Neuronal stem cell (in vitro differentiated cells): ENCODE data around the gene PTPRD.

Source experiments
- DNase-seq: peaks from one replicate; pipeline ENCODE4 v3.0.0-alpha.2; 2013; ENCODE audit warnings: low spot score
- H2AFZ ChIP-seq: one replicate; pipeline ENCODE4 v1.6.1; 2013; ENCODE audit warnings: mild to moderate bottlenecking, low read length, inconsistent platforms
- H2AK5ac ChIP-seq: 2 replicates; pipeline ENCODE4 v1.6.1; 2013; ENCODE audit warnings: low read depth, mild to moderate bottlenecking, inconsistent platforms, low read length, moderate library complexity, mixed read lengths
- H2BK120ac ChIP-seq: 2 replicates; pipeline ENCODE4 v1.6.1; 2013; ENCODE audit warnings: low read depth, mild to moderate bottlenecking, inconsistent platforms, low read length, moderate library complexity, mixed read lengths
- H2BK12ac ChIP-seq: one replicate; pipeline ENCODE4 v1.6.1; 2013; ENCODE audit warnings: low read length, inconsistent platforms
- H2BK15ac ChIP-seq: 2 replicates; pipeline ENCODE4 v1.6.1; 2013; ENCODE audit warnings: mild to moderate bottlenecking, low read length, inconsistent platforms, mixed read lengths
- H2BK5ac ChIP-seq: one replicate; pipeline ENCODE4 v1.6.1; 2013; ENCODE audit warnings: inconsistent platforms, mild to moderate bottlenecking, low read length, moderate library complexity
- H3K14ac ChIP-seq: one replicate; pipeline ENCODE4 v1.6.1; 2013; ENCODE audit warnings: low read length, inconsistent platforms
- H3K18ac ChIP-seq: 2 replicates; pipeline ENCODE4 v1.6.1; 2013; ENCODE audit warnings: low read length, inconsistent platforms
- H3K23ac ChIP-seq: 2 replicates; pipeline ENCODE4 v1.6.1; 2013; ENCODE audit warnings: low read depth, mild to moderate bottlenecking, mixed read lengths, low read length, inconsistent platforms; ENCODE audit not compliant: poor library complexity
- H3K27ac ChIP-seq: replicated peaks from 3 replicates; pipeline ENCODE4 v1.5.1; 2013; ENCODE audit warnings: low read length, inconsistent platforms
- H3K27me3 ChIP-seq, 3 experiments: 2 replicates each; pipeline ENCODE4 v1.6.1; 2013; ENCODE audit warnings: low read length in 3 of 3, mild to moderate bottlenecking in 2 of 3, inconsistent platforms in 1 of 3, low read depth in 1 of 3, mixed read lengths in 1 of 3, moderate library complexity in 1 of 3; ENCODE audit not compliant: control insufficient read depth in 3 of 3, insufficient read depth in 3 of 3
- H3K36me3 ChIP-seq, 2 donors: replicated peaks in 1 of 2; 2 replicates each; pipeline ENCODE4 v1.6.1; 2013; ENCODE audit warnings: low read length in 2 of 2; ENCODE audit not compliant: control insufficient read depth in 2 of 2, insufficient read depth in 2 of 2
- H3K4ac ChIP-seq: 2 replicates; pipeline ENCODE4 v1.6.1; 2013; ENCODE audit warnings: inconsistent platforms, mild to moderate bottlenecking, low read length, moderate library complexity
- H3K4me1 ChIP-seq, 2 donors: 1 replicate in 1 of 2; 2 replicates in 1 of 2; pipeline ENCODE4 v1.6.1; 2013; ENCODE audit warnings: low read length in 2 of 2, low read depth in 1 of 2; ENCODE audit not compliant: control insufficient read depth in 2 of 2, insufficient read depth in 1 of 2
- H3K4me2 ChIP-seq: one replicate; pipeline ENCODE4 v1.6.1; 2013; ENCODE audit warnings: mild to moderate bottlenecking, low read length, inconsistent platforms; ENCODE audit not compliant: insufficient read depth, poor library complexity, severe bottlenecking
- H3K4me3 ChIP-seq, 2 donors: 2 replicates each; pipeline ENCODE4 v1.5.1; 2013; ENCODE audit warnings: low read length in 2 of 2, mild to moderate bottlenecking in 2 of 2, inconsistent platforms in 1 of 2, moderate library complexity in 1 of 2
- H3K79me1 ChIP-seq: one replicate; pipeline ENCODE4 v1.6.1; 2013; ENCODE audit warnings: low read depth, mild to moderate bottlenecking, inconsistent platforms, low read length, moderate library complexity
- H3K9ac ChIP-seq: one replicate; pipeline ENCODE4 v1.6.1; 2013; ENCODE audit warnings: mild to moderate bottlenecking, low read depth, low read length, inconsistent platforms; ENCODE audit not compliant: poor library complexity
- H3K9me3 ChIP-seq, 2 donors: replicated peaks in 1 of 2; 2 replicates each; pipeline versions ENCODE3 to v1.6.1; 2013; ENCODE audit warnings: low read length in 2 of 2, mild to moderate bottlenecking in 2 of 2, inconsistent platforms in 1 of 2, low read depth in 1 of 2, mixed read lengths in 1 of 2, moderate library complexity in 1 of 2; ENCODE audit not compliant: control insufficient read depth in 2 of 2, insufficient read depth in 1 of 2
- H4K8ac ChIP-seq: one replicate; pipeline ENCODE4 v1.6.1; 2013; ENCODE audit warnings: low read depth, mild to moderate bottlenecking, inconsistent platforms, low read length, moderate library complexity
- H4K91ac ChIP-seq: one replicate; pipeline ENCODE4 v1.6.1; 2013; ENCODE audit warnings: low read length, low read depth, mild to moderate bottlenecking, inconsistent platforms; ENCODE audit not compliant: poor library complexity
- WGBS, 2 donors: extraction: QIAGEN DNeasy Blood & Tissue Kit; methylation state at CpG; one replicate each; pipeline ENCODE4 v1.1.7; 2013; ENCODE audit warnings: missing lambda C conversion rate in 2 of 2, mixed read lengths in 1 of 2; ENCODE audit not compliant: insufficient read length in 2 of 2, insufficient replicate concordance in 1 of 2; ENCODE audit errors: extremely low coverage in 2 of 2; 5-methylcytosine and 5-hydroxymethylcytosine counted together

Gene PTPRD

DNA sequence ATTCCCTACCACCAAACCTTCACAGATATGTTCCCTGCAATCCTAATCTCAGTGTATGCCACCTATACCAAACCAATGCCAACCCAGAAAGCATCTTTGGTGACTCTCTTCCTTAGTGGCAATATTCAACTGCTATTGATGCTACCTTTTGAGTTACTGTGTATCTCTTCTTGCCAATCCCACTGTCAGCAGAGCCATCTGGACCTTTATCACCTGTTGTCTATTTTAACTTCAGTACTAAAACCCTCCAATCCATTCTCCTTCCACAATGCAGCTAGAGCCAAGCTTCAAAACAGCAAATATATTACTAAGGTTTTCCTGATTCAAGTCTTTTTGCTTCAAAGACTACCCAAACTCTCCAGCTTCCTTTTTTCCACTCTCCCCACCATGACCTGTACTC lies 2036.1 kb downstream of the PTPRD start:
- DNase-seq, result no peak
- H3K79me1 ChIP-seq, result no peaks in the 10 kb centered on the region

DNA sequence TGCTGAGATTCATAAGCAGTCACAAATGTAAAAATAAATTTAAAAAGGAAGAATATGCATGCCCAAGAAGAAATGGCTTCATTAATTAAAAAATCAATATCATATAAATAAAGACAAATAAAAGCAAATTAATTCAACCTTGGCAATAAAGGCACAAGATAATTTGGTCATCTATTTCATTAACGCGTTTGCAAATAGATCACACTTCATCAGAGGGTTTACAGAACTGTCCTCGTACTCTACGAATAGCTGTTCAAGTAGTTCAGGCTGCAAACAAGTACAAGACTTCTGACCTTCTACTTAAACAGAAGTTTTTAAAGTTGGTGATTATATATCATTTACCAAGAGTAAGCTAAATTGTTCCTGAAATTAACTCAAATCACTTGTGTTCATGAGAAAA lies 2038.0 kb downstream of the PTPRD start:
- no peak overlapping the region for H3K27ac ChIP-seq
- H3K4ac ChIP-seq, result no peak overlapping the region
- H2AK5ac ChIP-seq, result no peak overlapping the region
- no peak overlapping the region for H3K18ac ChIP-seq
- H2AFZ ChIP-seq, result no peak overlapping the region
- H3K4me1 ChIP-seq, result no peaks in the 10 kb centered on the region
- no peak overlapping the region for H3K9ac ChIP-seq
- H3K14ac ChIP-seq, result no peak overlapping the region
- H4K8ac ChIP-seq, result no peak overlapping the region
- H3K79me1 ChIP-seq, result no peaks in the 10 kb centered on the region
- H3K23ac ChIP-seq, result no peak overlapping the region
- H3K27me3 ChIP-seq, result no peaks in the 10 kb centered on the region
- H4K91ac ChIP-seq, result no peak overlapping the region
- no peak overlapping the region for H2BK15ac ChIP-seq
- H3K4me2 ChIP-seq, result no peak overlapping the region
- H2BK120ac ChIP-seq, result no peak overlapping the region
- WGBS, 2 donors, result no CpG with 5 or more reads among the region's 4 CpGs
- H2BK5ac ChIP-seq, result no peak overlapping the region
- H3K36me3 ChIP-seq, result no peaks in the 10 kb centered on the region
- DNase-seq, result no peak
- no peak overlapping the region for H3K4me3 ChIP-seq
- H3K9me3 ChIP-seq, result no peaks in the 10 kb centered on the region
- H2BK12ac ChIP-seq, result no peak overlapping the region

More for the DNA sequence above, 2036.1 kb downstream of the PTPRD start:
- no peak overlapping the region for H3K4me2 ChIP-seq
- H3K23ac ChIP-seq, result no peak overlapping the region
- no peak overlapping the region for H4K91ac ChIP-seq
- H3K9me3 ChIP-seq, result no peaks in the 10 kb centered on the region
- H2BK12ac ChIP-seq, result no peak overlapping the region
- no peak overlapping the region for H2BK120ac ChIP-seq
- H2BK15ac ChIP-seq, result no peak overlapping the region
- no peak overlapping the region for H3K4me3 ChIP-seq
- H4K8ac ChIP-seq, result no peak overlapping the region
- no peak overlapping the region for H3K27ac ChIP-seq
- H3K4me1 ChIP-seq, result no peaks in the 10 kb centered on the region
- no peak overlapping the region for H3K18ac ChIP-seq
- no peak overlapping the region for H3K14ac ChIP-seq
- H3K27me3 ChIP-seq, result no peaks in the 10 kb centered on the region
- no peak overlapping the region for H2AK5ac ChIP-seq
- H3K36me3 ChIP-seq, result no peaks in the 10 kb centered on the region
- no peak overlapping the region for H2BK5ac ChIP-seq
- no peak overlapping the region for H3K9ac ChIP-seq
- no peak overlapping the region for H3K4ac ChIP-seq
- no peak overlapping the region for H2AFZ ChIP-seq

DNA sequence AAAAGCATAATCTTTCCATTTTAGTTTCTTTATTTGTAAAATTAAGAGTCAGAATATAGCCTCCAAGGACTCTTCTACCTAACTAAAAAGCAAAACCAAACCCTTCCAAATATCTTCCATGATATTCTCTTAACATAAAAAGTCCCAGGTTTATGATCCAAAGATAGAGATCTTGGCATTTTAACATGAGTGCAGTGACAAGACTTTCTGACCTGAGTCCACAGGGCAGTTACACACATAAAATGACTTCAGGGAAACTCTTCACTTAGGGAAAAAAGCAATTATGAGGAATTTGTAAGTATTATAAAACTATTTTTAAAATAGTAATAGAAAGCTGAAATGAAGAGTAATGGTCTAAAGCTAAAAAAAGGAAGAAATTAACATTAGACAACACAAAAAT lies 2040.6 kb downstream of the PTPRD start:
- Histone ChIP-seq H3K27ac (no peak overlapping the region), H3K4ac (no peak overlapping the region), H3K18ac (no peak overlapping the region), H2BK15ac (no peak overlapping the region), H3K27me3 (no peaks in the 10 kb centered on the region), H2BK12ac (no peak overlapping the region), H3K36me3 (no peaks in the 10 kb centered on the region), H2BK5ac (no peak overlapping the region), H3K79me1 (no peaks in the 10 kb centered on the region), H4K8ac (no peak overlapping the region), H2AFZ (no peak overlapping the region), H3K9ac (no peak overlapping the region), H2BK120ac (no peak overlapping the region), H3K23ac (no peak overlapping the region), H2AK5ac (no peak overlapping the region), H3K4me1 (no peaks in the 10 kb centered on the region), H3K4me3 (no peak overlapping the region), H3K4me2 (no peak overlapping the region), H4K91ac (no peak overlapping the region), H3K9me3 (no peaks in the 10 kb centered on the region), H3K14ac (no peak overlapping the region)
- DNase-seq, result no peak

DNA sequence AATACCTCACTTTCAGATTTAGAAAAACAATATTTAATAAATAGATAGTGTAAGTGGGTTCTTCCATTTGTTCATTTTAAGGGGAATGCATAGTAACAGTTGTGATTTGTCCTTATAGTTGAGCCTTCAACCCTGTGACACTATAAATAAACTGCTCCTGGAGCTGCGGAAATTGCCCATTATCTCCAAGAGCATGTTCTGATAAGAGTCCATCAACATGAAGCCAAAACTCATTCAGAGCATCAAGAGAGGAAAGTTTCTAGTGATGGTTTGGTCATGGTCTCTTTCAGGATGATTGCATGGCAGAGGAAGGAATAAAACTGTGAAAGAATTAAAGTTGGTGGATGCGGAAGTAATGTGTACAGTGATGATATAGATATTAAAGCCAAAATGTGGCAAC lies 2041.2 kb downstream of the PTPRD start:
- WGBS, 2 donors, result 100% methylated on average over 1 of the region's 2 CpGs; no CpG with 5 or more reads in 1 of the 2 donors
- Histone ChIP-seq H3K9ac (no peak overlapping the region), H3K4ac (no peak overlapping the region), H3K18ac (no peak overlapping the region), H3K4me1 (no peaks in the 10 kb centered on the region), H3K79me1 (no peaks in the 10 kb centered on the region), H2BK5ac (no peak overlapping the region), H3K36me3 (no peaks in the 10 kb centered on the region), H4K91ac (no peak overlapping the region), H3K23ac (no peak overlapping the region), H3K9me3 (no peaks in the 10 kb centered on the region), H2AK5ac (no peak overlapping the region), H2BK15ac (no peak overlapping the region), H3K14ac (no peak overlapping the region), H3K27me3 (no peaks in the 10 kb centered on the region), H2BK120ac (no peak overlapping the region), H3K4me2 (no peak overlapping the region), H2BK12ac (no peak overlapping the region), H4K8ac (no peak overlapping the region), H2AFZ (no peak overlapping the region), H3K27ac (no peak overlapping the region), H3K4me3 (no peak overlapping the region)
- no peak for DNase-seq
